Brain microvascular endothelial cell (primary cell): ENCODE results near the gene GIMAP4.
"Not testable (repeated sequence)": the region's sequence is repeated elsewhere in the genome, so short reads cannot be mapped to it uniquely, and the experiment has no call there.

ENCODE experiments used
- DNase-seq: peaks from one replicate; pipeline ENCODE4 v3.0.0-alpha.2; 2020
- H3K27ac ChIP-seq: fragments of 250-450 bp; sonication (Bioruptor Pico); 2 replicates; pipeline ENCODE4 v1.5.1; 2020; ENCODE audit warnings: mild to moderate bottlenecking, moderate library complexity
- H3K27me3 ChIP-seq: fragments of 250-450 bp; sonication (Bioruptor Pico); replicated peaks from 2 replicates; pipeline ENCODE4 v1.5.1; 2020; ENCODE audit warnings: mild to moderate bottlenecking
- H3K36me3 ChIP-seq: fragments of 250-450 bp; sonication (Bioruptor Pico); replicated peaks from 2 replicates; pipeline ENCODE4 v1.5.1; 2020; ENCODE audit warnings: mild to moderate bottlenecking
- H3K4me3 ChIP-seq: 2 replicates; pipeline ENCODE4 v1.5.1; 2011; ENCODE audit warnings: low read depth, mild to moderate bottlenecking, control low read depth, low read length, moderate library complexity
- in situ Hi-C: cut with HindIII; loops from 2 replicates; pipeline ENCODE4 v1.10.0; 2017; ENCODE audit warnings: low sequenced_read_pairs, low pct_ligation_motif_present
- TF ChIP-seq, protein P1 (sequence below): IDR thresholded peaks from 2 replicates; pipeline ENCODE4 v1.5.1; 2011; ENCODE audit warnings: low read depth, mild to moderate bottlenecking, moderate library complexity, low read length, control low read depth, inconsistent platforms; ENCODE audit errors: missing control alignments

The GIMAP4 gene

DNA sequence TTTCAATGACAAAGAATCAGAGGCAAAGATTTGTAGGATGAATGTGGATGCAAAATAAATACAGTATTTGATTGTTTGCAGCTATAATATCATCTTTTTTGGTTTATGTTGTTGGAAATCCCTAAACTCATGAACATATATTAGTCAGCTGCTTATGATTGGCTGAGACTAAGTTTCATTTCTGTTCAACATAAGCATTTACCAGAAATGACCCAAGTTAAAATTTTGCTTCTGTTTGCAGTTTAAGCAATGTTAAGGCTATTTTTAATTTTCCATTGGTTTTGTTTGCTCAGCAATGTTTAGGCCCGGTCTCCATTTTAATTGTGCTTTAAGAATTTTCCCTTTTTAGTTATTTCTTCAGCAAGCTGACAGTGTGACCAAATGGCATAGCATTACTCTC is 43.0 kb downstream of the GIMAP4 start:
- no peaks in the 10 kb centered on the region for H3K36me3 ChIP-seq
- no peaks in the 10 kb centered on the region for H3K27me3 ChIP-seq
- no peak for DNase-seq
- H3K27ac ChIP-seq = no peak overlapping the region
- in situ Hi-C loops = no loop called here
- TF ChIP-seq, protein P1, sequence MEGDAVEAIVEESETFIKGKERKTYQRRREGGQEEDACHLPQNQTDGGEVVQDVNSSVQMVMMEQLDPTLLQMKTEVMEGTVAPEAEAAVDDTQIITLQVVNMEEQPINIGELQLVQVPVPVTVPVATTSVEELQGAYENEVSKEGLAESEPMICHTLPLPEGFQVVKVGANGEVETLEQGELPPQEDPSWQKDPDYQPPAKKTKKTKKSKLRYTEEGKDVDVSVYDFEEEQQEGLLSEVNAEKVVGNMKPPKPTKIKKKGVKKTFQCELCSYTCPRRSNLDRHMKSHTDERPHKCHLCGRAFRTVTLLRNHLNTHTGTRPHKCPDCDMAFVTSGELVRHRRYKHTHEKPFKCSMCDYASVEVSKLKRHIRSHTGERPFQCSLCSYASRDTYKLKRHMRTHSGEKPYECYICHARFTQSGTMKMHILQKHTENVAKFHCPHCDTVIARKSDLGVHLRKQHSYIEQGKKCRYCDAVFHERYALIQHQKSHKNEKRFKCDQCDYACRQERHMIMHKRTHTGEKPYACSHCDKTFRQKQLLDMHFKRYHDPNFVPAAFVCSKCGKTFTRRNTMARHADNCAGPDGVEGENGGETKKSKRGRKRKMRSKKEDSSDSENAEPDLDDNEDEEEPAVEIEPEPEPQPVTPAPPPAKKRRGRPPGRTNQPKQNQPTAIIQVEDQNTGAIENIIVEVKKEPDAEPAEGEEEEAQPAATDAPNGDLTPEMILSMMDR = no peak
- no peak overlapping the region for H3K4me3 ChIP-seq

DNA sequence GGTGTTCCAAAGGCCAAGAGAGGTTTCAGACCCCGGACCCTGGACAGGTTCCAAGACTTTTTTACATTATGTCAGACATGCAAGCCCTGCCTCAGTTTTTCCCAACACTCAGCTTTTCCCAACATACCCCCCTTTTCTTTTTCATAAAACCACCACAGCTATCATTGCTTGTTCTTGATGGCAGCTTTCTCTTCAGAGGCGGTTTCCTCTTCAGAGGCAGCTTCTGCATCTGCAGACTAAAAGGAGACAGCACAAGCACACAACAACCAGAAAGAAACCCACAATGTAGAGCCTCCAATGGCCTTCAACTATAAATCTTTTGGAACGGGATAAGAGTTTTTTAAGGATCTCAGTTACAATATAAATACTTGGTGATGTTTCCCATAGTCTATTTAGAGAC is 45.7 kb downstream of the GIMAP4 start:
- H3K36me3 ChIP-seq = no peaks in the 10 kb centered on the region
- TF ChIP-seq, protein P1 = no peak
- no peak overlapping the region for H3K4me3 ChIP-seq
- DNase-seq = no peak
- H3K27ac ChIP-seq = no peak overlapping the region
- in situ Hi-C loops = no loop called here
- H3K27me3 ChIP-seq = no peaks in the 10 kb centered on the region

DNA sequence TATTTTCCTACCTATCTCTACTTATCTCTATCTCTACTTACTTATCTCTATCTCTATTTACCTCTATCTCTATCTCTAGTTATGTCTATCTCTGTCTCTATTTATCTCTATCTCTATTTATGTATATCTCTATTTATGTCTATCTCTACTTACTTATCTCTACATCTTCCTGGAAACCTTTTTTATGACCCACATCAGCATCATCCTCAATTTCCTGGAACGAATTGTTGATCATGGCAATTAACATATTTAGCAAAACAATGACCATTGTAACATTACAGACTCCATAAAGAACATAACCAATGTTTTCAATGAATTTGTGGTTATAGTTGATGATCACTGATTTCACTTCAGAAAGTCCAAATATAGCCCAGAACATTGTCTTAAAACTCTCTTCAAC is 46.7 kb downstream of the GIMAP4 start:
- TF ChIP-seq, protein P1 = no peak
- no peak for DNase-seq
- Histone ChIP-seq H3K27ac (no peak overlapping the region), H3K36me3 (no peaks in the 10 kb centered on the region), H3K4me3 (no peak overlapping the region), H3K27me3 (no peaks in the 10 kb centered on the region)
- in situ Hi-C loops = no loop called here

DNA sequence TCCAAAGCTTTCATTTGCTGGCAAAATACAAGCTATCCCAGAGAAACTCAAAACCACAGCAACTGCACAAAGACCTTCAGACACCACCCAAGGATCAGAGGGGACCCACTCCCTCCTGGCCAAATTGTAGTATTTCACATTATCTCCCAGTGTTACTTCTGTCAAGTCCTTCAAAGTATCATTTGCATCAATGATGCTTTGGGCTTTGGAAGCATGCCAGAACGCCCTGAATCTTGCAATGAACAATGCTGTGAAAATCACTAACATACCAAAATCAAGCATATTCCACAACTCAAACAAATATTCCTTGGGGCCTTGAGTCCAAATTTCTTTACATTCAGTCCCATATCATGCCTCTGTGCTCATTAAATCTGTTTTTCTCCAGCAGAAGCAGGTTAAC is 47.2 kb downstream of the GIMAP4 start:
- H3K4me3 ChIP-seq, DNase-seq, H3K36me3 ChIP-seq, H3K27ac ChIP-seq, H3K27me3 ChIP-seq, in situ Hi-C loops: not testable (repeated sequence)

DNA sequence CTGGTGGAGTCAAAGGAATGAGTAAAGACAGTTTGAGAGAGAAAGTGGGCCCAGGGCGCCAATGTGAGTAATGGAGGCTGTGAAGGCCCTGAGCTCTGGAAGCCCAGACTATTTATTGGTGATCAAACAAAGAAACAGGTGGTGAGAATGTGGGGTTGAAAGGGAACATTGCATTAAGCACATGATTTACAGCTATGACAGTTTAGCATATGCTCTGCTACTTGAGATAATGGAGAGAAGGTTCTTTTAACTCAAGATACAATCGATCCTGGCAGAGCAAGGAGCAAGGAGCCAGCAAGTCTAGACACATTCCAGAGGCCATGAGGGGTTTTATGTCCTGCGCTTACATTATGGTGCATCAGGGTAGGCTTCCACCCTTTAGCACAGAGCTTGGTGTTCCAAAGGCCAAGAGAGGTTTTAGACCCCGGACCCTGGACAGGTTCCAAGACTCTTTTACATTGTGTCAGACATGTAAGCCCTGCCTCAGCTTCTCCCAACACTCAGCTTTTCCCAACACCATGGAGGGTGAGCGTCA is 48.1 kb downstream of the GIMAP4 start:
- in situ Hi-C loops, H3K4me3 ChIP-seq, DNase-seq, H3K27ac ChIP-seq, H3K27me3 ChIP-seq, H3K36me3 ChIP-seq: not testable (repeated sequence)

DNA sequence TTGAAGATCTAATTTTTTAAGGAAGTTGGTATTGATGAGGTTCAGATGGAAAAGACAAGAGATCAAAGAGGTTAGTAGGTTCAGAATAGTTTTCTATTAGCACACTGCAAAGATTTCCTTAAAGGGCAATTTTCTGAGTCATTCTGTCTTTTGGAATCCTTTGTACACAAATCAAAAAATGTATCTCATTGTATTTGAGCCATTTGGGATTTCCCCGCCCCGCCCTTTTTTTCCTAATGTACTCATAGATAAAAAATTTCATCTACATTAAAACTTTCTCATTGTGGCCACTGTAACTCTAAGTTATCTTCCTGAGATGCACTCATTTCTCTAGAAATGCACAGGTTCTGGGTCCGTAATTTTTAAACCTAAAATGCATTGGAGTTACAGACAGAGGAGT is 52.9 kb downstream of the GIMAP4 start:
- TF ChIP-seq, protein P1 = no peak
- no peak for DNase-seq
- no peaks in the 10 kb centered on the region for H3K36me3 ChIP-seq
- in situ Hi-C loops = no loop called here
- no peak overlapping the region for H3K4me3 ChIP-seq
- no peak overlapping the region for H3K27ac ChIP-seq
- no peaks in the 10 kb centered on the region for H3K27me3 ChIP-seq

DNA sequence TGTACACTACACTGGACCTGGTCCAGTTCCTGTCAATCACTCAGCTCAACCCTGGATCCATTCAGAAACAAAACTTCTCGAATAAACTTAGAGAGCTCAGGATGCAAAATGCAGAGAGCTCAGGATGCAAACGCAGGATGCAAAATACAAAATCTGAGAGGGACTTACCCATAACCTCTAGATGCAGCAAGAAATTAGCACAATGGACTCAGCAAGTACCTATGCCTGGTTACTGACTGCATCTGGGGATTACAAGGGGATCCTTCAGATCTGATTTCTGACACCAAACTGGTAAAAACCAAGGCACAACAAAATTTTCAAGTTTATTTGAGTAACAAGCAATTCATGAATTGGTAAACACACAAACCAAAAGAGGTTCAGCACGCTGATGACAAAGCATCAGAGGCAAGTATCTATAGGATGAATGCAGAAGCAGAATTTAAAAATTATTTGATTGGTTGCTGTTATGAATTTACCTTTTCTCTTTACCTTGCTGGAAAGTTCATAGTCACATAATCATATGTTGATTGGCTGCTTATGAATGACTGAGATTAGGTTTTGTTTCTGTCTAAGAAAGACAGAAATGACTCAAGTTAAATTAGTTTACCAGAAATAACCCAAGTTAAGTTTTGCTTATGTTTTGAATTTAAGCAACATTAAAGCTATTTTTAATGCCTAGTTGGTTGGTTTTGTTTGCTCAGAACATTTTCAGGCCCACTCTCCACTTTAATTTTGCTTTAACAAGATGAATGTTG is 53.6 kb downstream of the GIMAP4 start:
- H3K27ac ChIP-seq = no peak overlapping the region
- TF ChIP-seq, protein P1 = no peak
- no peaks in the 10 kb centered on the region for H3K27me3 ChIP-seq
- H3K36me3 ChIP-seq = no peaks in the 10 kb centered on the region
- in situ Hi-C loops = no loop called here
- H3K4me3 ChIP-seq = no peak overlapping the region
- no peak for DNase-seq
